ENCODE measurements around the gene PGGHG.
"Not testable (repeated sequence)": the region's sequence is repeated elsewhere in the genome, so short reads cannot be mapped to it uniquely, and the experiment has no call there.

PGGHG gene

GRCh38 chr11:330307-330693, 41.4 kb downstream of the PGGHG start:
- DNase-seq (ENCODE audit: low spot score) = no peak

DNA sequence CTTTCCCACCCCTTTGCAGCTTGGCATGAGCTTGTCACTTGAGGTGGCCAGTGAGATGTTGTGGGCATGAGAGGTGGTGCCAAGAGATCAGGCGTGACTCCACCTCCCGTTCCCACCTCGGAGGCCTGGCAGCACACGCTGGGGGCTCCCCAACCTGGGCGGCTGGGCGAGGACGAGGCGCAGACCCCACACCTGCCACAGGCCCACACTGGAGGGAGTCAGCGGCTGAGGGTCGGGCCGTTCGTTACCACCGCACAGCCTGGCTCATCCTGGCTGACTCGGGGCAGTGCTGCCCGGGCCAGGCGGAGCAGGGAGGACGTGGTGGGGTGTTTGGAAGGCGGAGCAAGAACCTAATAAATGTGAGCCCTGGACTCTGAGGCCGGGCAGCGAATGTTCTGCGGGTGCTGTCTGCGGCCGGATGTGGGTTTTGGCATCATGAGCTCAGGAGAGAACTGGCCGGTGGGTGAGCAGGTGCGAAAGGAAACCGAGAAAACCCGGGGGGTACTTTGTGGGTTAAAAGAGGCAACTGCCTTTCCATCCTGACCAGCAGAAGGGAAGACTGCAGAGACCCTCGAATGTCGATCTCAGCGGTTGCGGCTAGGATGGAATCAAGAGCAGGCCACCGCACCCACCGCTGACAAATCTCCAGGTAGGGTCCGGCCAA, 41.9 kb downstream of the PGGHG start:
- no peak for DNase-seq (ENCODE audit: low spot score)

DNA sequence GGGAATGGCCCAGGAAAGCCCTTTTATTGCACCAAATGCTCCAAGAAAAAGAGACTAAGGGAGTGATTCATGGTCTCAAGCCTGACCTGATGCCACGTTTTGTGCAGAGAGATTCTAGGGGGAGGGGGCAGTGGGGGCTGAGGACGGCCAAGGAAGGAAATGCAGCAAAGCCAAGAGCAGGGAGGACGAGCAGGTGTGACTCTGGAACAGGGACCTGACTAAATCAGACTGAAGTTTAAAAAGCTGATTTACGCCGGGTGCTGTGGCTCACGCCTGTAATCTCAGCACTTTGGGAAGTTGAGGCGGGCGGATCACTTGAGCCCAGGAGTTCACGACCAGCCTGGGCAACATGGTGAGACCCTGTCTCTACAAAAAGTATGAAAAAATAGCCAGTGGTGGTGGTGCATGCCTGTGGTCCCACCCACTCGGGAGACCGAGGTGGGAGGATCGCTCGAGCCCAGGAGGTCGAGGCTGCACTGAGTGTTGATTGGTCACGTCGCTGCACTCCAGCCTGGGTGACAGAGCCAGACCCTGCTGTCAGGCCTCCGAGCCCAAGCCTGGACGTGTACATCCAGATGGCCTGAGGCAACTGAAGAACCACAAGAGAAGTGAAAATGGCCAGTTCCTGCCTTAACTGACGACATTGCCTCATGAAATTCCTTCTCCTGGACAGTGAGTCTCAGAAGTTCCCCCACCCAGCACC, 42.6 kb downstream of the PGGHG start:
- DNase-seq (ENCODE audit: low spot score) = no peak

GRCh38 chr11:332651-333480, 43.9 kb downstream of the PGGHG start:
- no peak for DNase-seq (ENCODE audit: low spot score)

DNA sequence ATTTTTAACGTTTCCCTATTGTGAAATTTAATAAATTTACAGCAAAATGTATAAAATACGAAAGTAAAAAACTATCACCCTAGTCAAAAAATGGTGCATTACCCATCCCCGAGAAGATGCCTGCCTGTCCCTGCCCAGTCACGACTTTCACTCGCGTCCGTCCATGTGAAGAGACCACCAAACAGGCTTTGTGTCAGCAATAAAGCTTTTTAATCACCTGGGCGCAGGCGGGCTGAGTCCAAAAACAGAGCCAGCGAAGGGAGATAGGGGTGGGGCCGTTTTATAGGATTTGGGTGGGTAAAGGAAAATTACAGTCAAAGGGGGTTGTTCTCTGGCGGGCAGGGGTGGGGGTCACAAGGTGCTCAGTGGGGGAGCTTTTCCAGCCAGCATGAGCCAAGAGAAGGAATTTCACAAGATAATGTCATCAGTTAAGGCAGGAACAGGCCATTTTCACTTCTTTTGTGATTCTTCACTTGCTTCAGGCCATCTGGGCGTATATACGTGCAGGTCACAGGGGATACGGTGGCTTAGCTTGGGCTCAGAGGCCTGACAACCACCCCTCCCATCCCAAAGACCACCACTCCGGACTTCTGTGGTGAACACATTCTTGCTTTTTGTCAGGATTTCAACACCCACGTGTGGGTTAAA, 44.8 kb downstream of the PGGHG start:
- not testable (repeated sequence) for DNase-seq (ENCODE audit: low spot score)

DNA sequence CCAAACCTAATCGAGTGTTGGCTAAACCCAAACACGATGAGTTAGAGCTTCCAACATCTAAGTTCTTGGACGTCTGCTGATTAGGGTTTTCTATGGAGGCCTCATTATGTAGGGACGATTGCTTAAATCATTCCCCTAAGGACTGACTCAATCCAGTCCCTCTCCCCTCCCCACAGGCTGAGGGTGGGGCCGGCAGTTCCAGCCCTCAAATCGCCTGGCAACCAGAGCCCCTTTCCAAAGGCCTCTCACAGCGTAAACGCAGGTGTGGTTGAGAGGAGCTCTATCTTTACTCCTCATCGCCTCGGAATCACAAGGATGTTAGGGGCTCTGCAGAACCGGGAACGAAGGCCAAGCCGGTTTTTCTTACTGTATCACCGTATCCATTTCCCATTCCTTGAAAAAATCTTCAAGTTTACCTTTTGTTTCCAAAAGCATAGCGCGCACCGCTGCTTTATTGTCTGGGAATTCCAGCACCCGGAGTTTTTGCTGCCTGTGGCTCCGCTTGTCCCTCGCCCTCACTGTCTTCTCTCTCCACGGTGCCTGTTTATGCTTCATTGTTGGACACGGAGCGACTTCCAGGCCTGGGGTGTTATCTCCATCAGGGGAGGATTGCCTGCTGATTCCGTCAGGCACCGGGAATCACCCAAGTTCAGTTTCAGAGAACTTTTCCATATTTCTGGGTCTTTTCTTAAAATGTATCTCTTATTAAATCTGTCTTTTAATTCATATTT, 45.5 kb downstream of the PGGHG start:
- DNase-seq (ENCODE audit: low spot score) = no peak

DNA sequence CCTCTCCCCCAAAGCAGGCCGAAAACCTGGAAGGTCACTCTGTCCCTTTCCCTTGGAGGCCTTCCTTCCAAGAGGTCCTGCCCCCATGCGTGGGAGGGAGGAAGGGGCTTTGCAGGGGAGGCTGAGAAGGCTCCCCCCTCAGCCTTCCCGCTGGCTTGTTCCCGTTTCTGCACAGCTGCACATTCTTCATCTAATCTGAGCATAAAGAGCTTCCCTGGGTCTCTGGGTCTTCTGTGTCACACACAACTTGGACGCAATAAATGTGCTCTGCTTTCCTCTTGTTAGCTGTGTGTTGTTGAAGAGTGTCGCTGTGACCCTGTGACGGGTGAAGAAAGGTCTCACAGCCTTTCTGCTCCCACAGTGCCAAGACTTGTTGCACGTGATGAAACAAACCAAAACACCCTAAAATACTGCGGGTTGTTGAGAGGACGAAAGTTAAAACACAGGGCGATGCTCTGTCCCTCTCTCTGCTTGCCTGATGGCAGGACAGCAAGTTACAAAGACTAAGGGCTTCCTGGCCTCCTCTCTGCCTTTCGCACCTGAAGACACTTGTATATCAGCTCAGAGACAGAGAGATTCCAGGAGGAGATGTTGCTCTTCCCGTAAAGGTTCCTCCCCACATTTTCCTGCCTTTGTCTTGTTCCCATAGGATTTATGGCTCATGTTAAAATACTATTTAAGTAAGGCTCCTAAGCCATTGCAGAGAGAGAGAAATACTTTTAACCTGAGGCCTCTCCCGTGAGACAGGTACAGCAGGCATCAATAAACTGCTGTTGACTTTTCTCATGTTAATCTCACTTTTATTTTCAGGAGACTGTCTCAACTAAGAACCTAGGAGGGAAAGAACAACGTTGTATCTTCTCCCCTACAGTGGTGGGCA, 47.1 kb downstream of the PGGHG start:
- DNase-seq (ENCODE audit: low spot score) = no peak

- no peak for DNase-seq (ENCODE audit: low spot score)
Measured at GRCh38 chr11:336659-337198, 47.8 kb downstream of the PGGHG start.

DNA sequence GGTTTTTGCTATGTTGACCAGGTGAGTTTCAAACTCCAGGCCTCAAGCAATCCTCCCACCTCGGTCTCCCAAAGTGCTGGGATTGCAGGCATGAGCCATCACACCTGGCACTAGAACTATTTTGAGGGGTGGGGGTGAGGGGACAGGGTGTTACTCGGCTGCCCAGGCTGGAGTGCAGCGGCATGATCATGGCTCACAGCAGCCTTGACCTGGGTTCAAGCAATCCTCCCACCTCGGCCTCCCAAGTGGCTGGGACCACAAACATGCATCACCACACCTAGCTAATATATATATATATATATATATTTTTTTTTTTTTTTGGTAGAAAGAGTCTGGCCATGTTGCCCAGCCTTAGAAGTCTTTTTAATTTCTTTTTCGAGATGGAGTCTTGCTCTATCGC, 48.8 kb downstream of the PGGHG start:
- DNase-seq (ENCODE audit: low spot score) = no peak

- no peak for DNase-seq (ENCODE audit: low spot score)
Measured at GRCh38 chr11:339963-340362, 51.0 kb downstream of the PGGHG start.

GRCh38 chr11:340539-341512, 51.9 kb downstream of the PGGHG start:
- DNase-seq (ENCODE audit: low spot score) = no peak

DNA sequence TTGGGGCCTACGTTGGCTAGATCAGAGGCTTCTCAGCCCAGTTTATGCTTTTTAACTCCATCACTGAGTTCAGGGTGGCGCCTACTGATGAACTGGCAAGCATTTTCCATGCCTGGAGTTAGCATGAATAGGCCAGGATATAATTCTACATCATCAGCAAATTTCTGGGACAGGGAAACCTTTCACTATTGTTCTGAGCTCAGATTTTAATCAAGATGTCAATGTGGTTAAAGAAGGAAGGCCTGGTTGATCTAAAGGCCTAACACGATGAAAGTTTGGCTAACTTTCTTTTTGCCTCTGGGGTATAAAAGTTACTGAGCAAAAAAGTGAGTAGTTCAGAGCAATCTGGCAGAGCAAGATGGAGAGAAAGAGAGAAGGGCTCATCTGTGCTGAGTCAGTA, 53.4 kb downstream of the PGGHG start:
- no peak for DNase-seq (ENCODE audit: low spot score)

DNA sequence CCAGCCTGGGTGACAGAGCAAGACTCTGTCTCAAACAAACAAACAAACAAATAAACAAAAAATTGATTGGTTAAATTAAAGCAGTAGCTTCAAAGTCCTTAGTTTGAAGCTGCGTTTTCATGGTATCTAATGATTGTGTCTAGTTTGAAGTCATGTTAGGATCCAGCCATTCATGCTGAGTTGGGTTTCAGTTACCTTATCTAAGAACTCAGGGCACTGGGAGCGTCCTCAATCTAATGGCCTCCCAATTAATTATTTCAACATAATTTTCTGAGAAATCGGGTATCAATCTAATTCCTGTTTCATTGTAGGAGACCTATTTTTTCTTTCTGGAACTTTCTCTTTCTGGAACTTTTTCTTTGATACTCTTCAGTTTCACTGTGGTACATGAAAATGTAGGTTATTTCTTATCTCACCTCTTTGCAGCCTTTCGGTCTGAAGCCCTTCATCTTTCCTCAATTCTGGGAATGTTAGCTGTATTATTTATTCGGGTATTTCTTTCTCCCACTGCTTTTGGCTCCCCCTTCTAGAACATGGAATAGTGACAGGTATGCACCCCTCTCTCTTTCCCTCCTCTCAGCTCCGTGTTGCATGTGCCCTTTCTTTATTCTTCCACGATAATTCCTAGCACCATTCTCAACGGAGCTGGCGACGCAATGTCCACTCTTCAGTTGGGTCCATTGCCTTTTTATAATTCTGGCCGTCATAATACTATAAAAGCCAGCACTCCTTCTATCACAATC, 56.1 kb downstream of the PGGHG start:
- no peak for DNase-seq (ENCODE audit: low spot score)
